Mesenchymal stem cell (in vitro differentiated cells and primary cell): ENCODE measurements around the gene CRYGN.

Experiments
- DNase-seq: peaks from one replicate; pipeline ENCODE4 v3.0.0-alpha.2; 2013
- H2AFZ ChIP-seq: one replicate; pipeline ENCODE4 v1.6.1; 2013; ENCODE audit warnings: low read depth, mild to moderate bottlenecking, control low read depth, inconsistent platforms, low read length, moderate library complexity
- H2AK5ac ChIP-seq: 2 replicates; pipeline ENCODE4 v1.6.1; 2013; ENCODE audit warnings: low read length, moderate library complexity, mild to moderate bottlenecking, inconsistent platforms; ENCODE audit not compliant: severe bottlenecking
- H2BK120ac ChIP-seq: one replicate; pipeline ENCODE4 v1.6.1; 2013; ENCODE audit warnings: low read depth, mild to moderate bottlenecking, inconsistent platforms, low read length, moderate library complexity
- H2BK12ac ChIP-seq, 2 experiments: one replicate each; pipeline ENCODE4 v1.6.1; 2013; ENCODE audit warnings: inconsistent platforms in 2 of 2, low read length in 2 of 2, mild to moderate bottlenecking in 2 of 2, moderate library complexity in 2 of 2, control low read depth in 1 of 2
- H2BK15ac ChIP-seq: one replicate; pipeline ENCODE4 v1.6.1; 2013; ENCODE audit warnings: mild to moderate bottlenecking, low read depth, inconsistent platforms; ENCODE audit not compliant: poor library complexity, severe bottlenecking
- H2BK5ac ChIP-seq: 2 replicates; pipeline ENCODE4 v1.6.1; 2013; ENCODE audit warnings: low read depth, mild to moderate bottlenecking, low read length, control low read depth, inconsistent platforms; ENCODE audit not compliant: poor library complexity, severe bottlenecking
- H3K14ac ChIP-seq, 2 experiments: one replicate each; pipeline ENCODE4 v1.6.1; 2013; ENCODE audit warnings: inconsistent platforms in 2 of 2, low read length in 2 of 2, control low read depth in 1 of 2, mild to moderate bottlenecking in 1 of 2, moderate library complexity in 1 of 2
- H3K18ac ChIP-seq, 2 experiments: one replicate each; pipeline ENCODE4 v1.6.1; 2013; ENCODE audit warnings: inconsistent platforms in 2 of 2, low read length in 2 of 2, control low read depth in 1 of 2, low read depth in 1 of 2, mild to moderate bottlenecking in 1 of 2
- H3K23ac ChIP-seq, 2 experiments: one replicate each; pipeline ENCODE4 v1.6.1; 2013; ENCODE audit warnings: inconsistent platforms in 2 of 2, low read length in 2 of 2, mild to moderate bottlenecking in 2 of 2, moderate library complexity in 2 of 2, control low read depth in 1 of 2
- H3K27ac ChIP-seq: 2 replicates; pipeline ENCODE4 v1.5.1; 2013; ENCODE audit warnings: mild to moderate bottlenecking, moderate library complexity, low read length, control low read depth, inconsistent platforms; ENCODE audit not compliant: poor library complexity, severe bottlenecking
- H3K27me3 ChIP-seq, 2 experiments: 2 replicates each; pipeline versions ENCODE4 v1.6.1 to v1.7.0; 2013; ENCODE audit warnings: low read length in 2 of 2, mild to moderate bottlenecking in 2 of 2, moderate library complexity in 2 of 2, control low read depth in 1 of 2, inconsistent platforms in 1 of 2; ENCODE audit not compliant: control insufficient read depth in 1 of 2, insufficient read depth in 1 of 2
- H3K36me3 ChIP-seq, 2 experiments: 2 replicates each; pipeline versions ENCODE4 v1.6.1 to v1.7.0; 2013; ENCODE audit warnings: low read length in 2 of 2, control low read depth in 1 of 2, inconsistent platforms in 1 of 2, low read depth in 1 of 2, mild to moderate bottlenecking in 1 of 2; ENCODE audit not compliant: insufficient read depth in 2 of 2, control insufficient read depth in 1 of 2
- H3K4ac ChIP-seq, 2 experiments: one replicate each; pipeline ENCODE4 v1.6.1; 2013; ENCODE audit warnings: inconsistent platforms in 2 of 2, low read length in 2 of 2, mild to moderate bottlenecking in 2 of 2, moderate library complexity in 2 of 2, control low read depth in 1 of 2, low read depth in 1 of 2
- H3K4me1 ChIP-seq: 2 replicates; pipeline ENCODE4 v1.6.1; 2013; ENCODE audit warnings: low read depth, low read length, control low read depth; ENCODE audit not compliant: control insufficient read depth, insufficient read depth
- H3K4me2 ChIP-seq: 2 replicates; pipeline ENCODE4 v1.6.1; 2013; ENCODE audit warnings: low read length, mild to moderate bottlenecking, inconsistent platforms; ENCODE audit not compliant: poor library complexity, severe bottlenecking
- H3K4me3 ChIP-seq, 2 experiments: 2 replicates each; pipeline versions ENCODE4 v1.5.1 to v1.7.0; 2013; ENCODE audit warnings: low read length in 2 of 2, mild to moderate bottlenecking in 2 of 2, control low read depth in 1 of 2, low read depth in 1 of 2; ENCODE audit not compliant: insufficient read depth in 1 of 2
- H3K79me1 ChIP-seq: replicated peaks from 2 replicates; pipeline ENCODE4 v1.6.1; 2013; ENCODE audit warnings: mild to moderate bottlenecking, control low read depth, low read length, inconsistent platforms; ENCODE audit not compliant: poor library complexity, severe bottlenecking
- H3K9ac ChIP-seq: 2 replicates; pipeline ENCODE4 v1.7.0; 2013; ENCODE audit warnings: mild to moderate bottlenecking, low read length, moderate library complexity
- H3K9me3 ChIP-seq: 2 replicates; pipeline ENCODE4 v1.7.0; 2013; ENCODE audit warnings: mild to moderate bottlenecking, low read length; ENCODE audit not compliant: control insufficient read depth
- H4K8ac ChIP-seq: one replicate; pipeline ENCODE4 v1.6.1; 2013; ENCODE audit warnings: inconsistent platforms, mild to moderate bottlenecking, low read length, moderate library complexity
- H4K91ac ChIP-seq: one replicate; pipeline ENCODE4 v1.6.1; 2013; ENCODE audit warnings: mild to moderate bottlenecking, low read length, inconsistent platforms
- WGBS: methylation state at CpG from one replicate; pipeline ENCODE4 v1.1.7; 2013; ENCODE audit warnings: mixed read lengths; 5-methylcytosine and 5-hydroxymethylcytosine counted together

CRYGN gene

GRCh38 chr7:151451626-151452571 lies 12.0 kb upstream of the CRYGN start:
- H3K4ac ChIP-seq = no peak overlapping the region
- H4K91ac ChIP-seq = no peak overlapping the region
- H3K23ac ChIP-seq = no peak overlapping the region
- no peak overlapping the region for H2BK12ac ChIP-seq
- no peak overlapping the region for H2BK120ac ChIP-seq
- no peak overlapping the region for H3K4me3 ChIP-seq
- no peaks in the 10 kb centered on the region for H3K36me3 ChIP-seq
- H2BK5ac ChIP-seq = no peak overlapping the region
- no peak overlapping the region for H2AFZ ChIP-seq
- H2AK5ac ChIP-seq = no peak overlapping the region
- H3K4me2 ChIP-seq = no peak overlapping the region
- peaks cover 0 to 12% of the 10 kb centered on the region in 2 experiments for H3K27me3 ChIP-seq
- H3K14ac ChIP-seq = peak overlapping the region in 1 of 2 experiments; percentile 41
- H3K27ac ChIP-seq = no peak overlapping the region
- H4K8ac ChIP-seq = no peak overlapping the region
- H3K4me1 ChIP-seq = peaks cover 22% of the 10 kb centered on the region
- H2BK15ac ChIP-seq = no peak overlapping the region
- WGBS = 89% methylated on average over 22 of the region's 23 CpGs
- H3K79me1 ChIP-seq = no peaks in the 10 kb centered on the region
- no peak overlapping the region for H3K18ac ChIP-seq
- DNase-seq = no peak
- H3K9me3 ChIP-seq = no peaks in the 10 kb centered on the region
- no peak overlapping the region for H3K9ac ChIP-seq

DNA sequence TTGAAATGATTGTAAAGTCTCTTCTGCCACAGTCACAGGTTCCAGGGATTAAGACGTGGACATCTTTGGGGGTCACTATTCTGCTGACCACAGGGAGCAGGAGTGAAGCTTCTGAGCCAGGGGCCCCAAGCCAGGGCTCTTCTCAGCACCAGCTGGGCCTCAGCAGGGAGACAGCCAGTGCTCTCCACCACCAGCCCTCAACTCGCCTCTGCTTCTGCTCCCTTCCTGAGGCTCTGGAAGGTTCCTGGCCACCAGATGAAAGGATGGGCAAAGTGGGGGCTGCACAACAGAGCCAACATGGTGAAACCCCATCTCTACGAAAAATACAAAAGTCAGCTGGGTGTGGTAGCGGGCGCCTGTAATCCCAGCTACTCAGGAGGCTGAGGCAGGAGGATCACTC lies 11.2 kb upstream of the CRYGN start:
- H3K27me3 ChIP-seq = peaks cover 0 to 12% of the 10 kb centered on the region in 2 experiments
- H2BK15ac ChIP-seq = no peak overlapping the region
- H2BK12ac ChIP-seq = no peak overlapping the region
- H3K14ac ChIP-seq = no peak overlapping the region
- no peak overlapping the region for H3K9ac ChIP-seq
- peaks cover 22% of the 10 kb centered on the region for H3K4me1 ChIP-seq
- no peak overlapping the region for H2AK5ac ChIP-seq
- DNase-seq = no peak
- H3K4me3 ChIP-seq = no peak overlapping the region
- no peak overlapping the region for H3K27ac ChIP-seq
- H3K4ac ChIP-seq = no peak overlapping the region
- 93% methylated on average over 5 of the region's 5 CpGs for WGBS
- no peak overlapping the region for H3K23ac ChIP-seq
- no peaks in the 10 kb centered on the region for H3K36me3 ChIP-seq
- H4K8ac ChIP-seq = no peak overlapping the region
- no peak overlapping the region for H3K18ac ChIP-seq
- no peak overlapping the region for H3K4me2 ChIP-seq
- no peak overlapping the region for H2AFZ ChIP-seq
- H4K91ac ChIP-seq = no peak overlapping the region
- no peaks in the 10 kb centered on the region for H3K9me3 ChIP-seq
- H3K79me1 ChIP-seq = no peaks in the 10 kb centered on the region
- H2BK5ac ChIP-seq = no peak overlapping the region
- H2BK120ac ChIP-seq = no peak overlapping the region

GRCh38 chr7:151449990-151450389 lies 10.0 kb upstream of the CRYGN start:
- 96% methylated on average over 9 of the region's 9 CpGs for WGBS
- no peaks in the 10 kb centered on the region for H3K79me1 ChIP-seq
- no peaks in the 10 kb centered on the region for H3K36me3 ChIP-seq
- DNase-seq = no peak
- no peak overlapping the region for H3K18ac ChIP-seq
- H2BK5ac ChIP-seq = no peak overlapping the region
- peaks cover 22% of the 10 kb centered on the region for H3K4me1 ChIP-seq
- H2AK5ac ChIP-seq = no peak overlapping the region
- H3K27me3 ChIP-seq = peaks cover 0 to 12% of the 10 kb centered on the region in 2 experiments
- H3K23ac ChIP-seq = no peak overlapping the region
- H3K14ac ChIP-seq = no peak overlapping the region
- H3K4me3 ChIP-seq = no peak overlapping the region
- H3K4me2 ChIP-seq = no peak overlapping the region
- H2BK12ac ChIP-seq = no peak overlapping the region
- H2AFZ ChIP-seq = no peak overlapping the region
- no peak overlapping the region for H2BK120ac ChIP-seq
- no peak overlapping the region for H3K9ac ChIP-seq
- no peak overlapping the region for H4K91ac ChIP-seq
- no peak overlapping the region for H4K8ac ChIP-seq
- H3K27ac ChIP-seq = no peak overlapping the region
- no peaks in the 10 kb centered on the region for H3K9me3 ChIP-seq
- H2BK15ac ChIP-seq = no peak overlapping the region
- no peak overlapping the region for H3K4ac ChIP-seq
